ENCODE data around the gene RAB19. TPM values are rescaled to one million over a fixed set of nuclear protein-coding genes. Genes with fewer than 3 reads are reported as not detected.

RAB19 gene
- total and polyA plus RNA-seq, 4 donors, result 0.17 to 0.84 TPM; not detected in 2

DNA sequence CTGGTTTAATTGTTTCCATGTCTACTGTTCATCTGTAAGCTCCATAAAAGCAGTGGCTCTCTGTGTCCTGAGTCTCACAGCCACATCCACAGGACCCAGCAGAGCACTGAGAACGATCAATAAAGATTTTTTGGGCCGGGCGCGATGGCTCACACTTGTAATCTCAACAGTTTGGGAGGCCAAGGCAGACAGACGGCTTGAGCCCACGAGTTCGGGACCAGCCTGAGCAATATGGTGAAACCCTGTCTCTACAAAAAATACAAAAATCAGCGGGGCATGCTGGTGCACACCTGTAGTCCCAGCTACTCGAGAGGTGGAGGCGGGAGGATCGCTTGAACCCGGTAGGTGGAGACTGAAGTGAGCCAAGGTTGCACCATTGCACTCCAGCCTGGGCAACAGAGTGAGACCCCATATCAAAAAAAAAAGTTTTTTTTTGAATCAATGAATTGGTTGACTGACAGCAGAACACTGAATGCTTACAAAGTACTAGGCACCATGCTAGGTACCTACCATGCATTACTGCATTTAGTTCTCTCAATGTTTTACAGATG is 10.0 kb upstream of the RAB19 start (continued):
- TF ChIP-seq, protein P1, sequence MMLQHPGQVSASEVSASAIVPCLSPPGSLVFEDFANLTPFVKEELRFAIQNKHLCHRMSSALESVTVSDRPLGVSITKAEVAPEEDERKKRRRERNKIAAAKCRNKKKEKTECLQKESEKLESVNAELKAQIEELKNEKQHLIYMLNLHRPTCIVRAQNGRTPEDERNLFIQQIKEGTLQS (IDR thresholded peaks at IDR 0.05), result no peak
- TF ChIP-seq FOXA1 (IDR thresholded peaks at IDR 0.05) (no peak), NR2F2 (IDR thresholded peaks at IDR 0.05) (no peak), HNF4G (IDR thresholded peaks at IDR 0.05) (no peak), MAX (IDR thresholded peaks at IDR 0.05) (no peak), YY1 (IDR thresholded peaks at IDR 0.05) (no peak)

DNA sequence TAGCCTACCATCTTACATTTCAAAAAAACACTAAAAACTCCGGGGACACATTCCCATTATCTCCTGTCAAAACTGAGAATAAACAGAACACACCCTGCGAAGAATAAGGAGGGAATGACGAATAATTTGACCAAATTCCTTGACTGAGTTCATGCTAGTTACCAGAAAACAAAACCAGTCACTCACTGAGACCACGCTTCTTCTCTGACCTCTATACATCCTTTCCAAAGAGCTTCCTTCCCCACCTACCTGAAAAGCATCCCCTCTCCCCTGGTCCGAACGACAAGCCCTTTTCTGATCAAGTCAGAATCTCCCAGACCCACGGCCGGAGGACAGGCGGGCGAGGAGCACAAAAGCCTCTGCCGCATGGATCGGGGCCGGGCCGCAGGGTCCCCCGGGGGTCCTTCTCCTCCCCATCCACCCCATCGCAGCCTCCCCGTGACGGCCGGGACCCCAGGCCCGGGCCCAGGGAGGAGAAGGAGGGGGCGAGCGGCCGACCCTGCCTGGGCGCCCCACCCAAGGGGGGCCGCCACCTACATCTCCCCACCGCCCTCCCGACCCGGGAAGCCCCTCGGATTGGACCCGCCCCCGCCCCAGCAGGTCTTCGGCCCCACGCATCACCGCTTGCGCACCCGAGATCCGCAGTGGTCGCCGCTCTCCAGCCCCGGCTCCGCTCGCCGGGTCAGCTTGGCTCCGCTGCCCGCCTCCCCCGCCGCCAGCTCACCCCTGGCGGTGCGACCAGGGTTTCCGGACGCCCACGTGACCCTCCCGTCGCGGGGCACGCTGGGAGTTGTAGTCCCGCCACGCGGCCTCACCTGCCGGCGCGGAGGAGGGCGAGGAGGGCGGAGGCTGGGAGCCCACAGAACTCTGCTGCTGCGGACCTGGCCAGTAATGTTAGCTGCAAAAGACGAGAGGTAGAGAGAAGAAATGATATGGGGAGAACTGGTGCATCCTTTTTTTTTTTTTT is 5.8 kb upstream of the RAB19 start, which contains the start of gene SLC37A3:
SLC37A3 (minus strand) TSS at position 747 of the 967 bp plus-strand sequence. CDS start 16,004 bp downstream, outside the sequence.
- under 1% methylated on average over 66 of the region's 66 CpGs for WGBS

DNA sequence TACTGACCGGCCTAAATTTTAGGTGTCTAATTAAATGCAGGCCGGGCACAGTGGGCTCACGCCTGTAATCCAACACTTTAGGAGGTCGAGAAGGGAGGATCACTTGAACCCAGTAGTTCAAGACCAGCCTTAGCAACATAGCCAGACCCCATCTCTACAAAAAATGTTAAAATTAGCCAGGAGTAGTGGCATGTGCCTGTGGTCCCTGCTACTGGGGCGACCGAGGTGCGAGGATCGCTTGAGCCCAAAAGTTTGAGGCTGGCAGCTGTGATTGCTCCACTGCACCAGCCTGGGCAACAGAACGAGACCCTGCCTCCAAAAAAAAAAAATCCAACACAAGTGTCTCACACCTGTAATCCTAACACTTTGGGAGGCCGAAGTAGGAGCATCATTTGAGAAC is 5.0 kb upstream of the RAB19 start:
- Histone ChIP-seq H3K4me3 (ENCODE audit: low read depth in 1 of 3, low read length in 3 of 3) (no peak overlapping the region), H3K27me3 (ENCODE audit: control insufficient read depth in 4 of 4, insufficient read depth in 4 of 4, low read length in 3 of 4) (no peaks in the 10 kb centered on the region), H3K27ac (ENCODE audit: low read depth in 1 of 2, low read length in 2 of 2) (no peak overlapping the region), H3K9ac (ENCODE audit: low read depth in 1 of 2, low read length in 2 of 2) (no peak overlapping the region), H3K4me1 (ENCODE audit: control insufficient read depth in 4 of 4, insufficient read depth in 4 of 4, low read length in 3 of 4) (peaks cover 3 to 11% (median 4%) of the 10 kb centered on the region in 4 donors), H3K36me3 (ENCODE audit: control insufficient read depth in 4 of 4, insufficient read depth in 3 of 4, low read depth in 1 of 4, low read length in 3 of 4) (no peaks in the 10 kb centered on the region), H3K9me3 (ENCODE audit: control insufficient read depth in 4 of 4, low read length in 3 of 4) (no peaks in the 10 kb centered on the region)
- TF ChIP-seq EGR1 (IDR thresholded peaks at IDR 0.05; ENCODE audit: low read depth in 2 of 2) (no peak), FOXA2 (IDR thresholded peaks at IDR 0.05) (no peak), RXRA (IDR thresholded peaks at IDR 0.05) (no peak)
- 74% methylated on average over 10 of the region's 10 CpGs for WGBS
- no peak for DNase-seq (ENCODE audit: low spot score)

More for the DNA sequence above, 5.8 kb upstream of the RAB19 start, which contains the start of gene SLC37A3:
- H3K27me3 ChIP-seq (ENCODE audit: control insufficient read depth in 4 of 4, insufficient read depth in 4 of 4, low read length in 3 of 4), result no peaks in the 10 kb centered on the region
- peak within 1 kb of the TSS; percentile 63 to 74 for H3K27ac ChIP-seq (ENCODE audit: low read depth in 1 of 2, low read length in 2 of 2)
- DNase-seq (ENCODE audit: low spot score), result peak; percentile 91
- no peaks in the 10 kb centered on the region for H3K9me3 ChIP-seq (ENCODE audit: control insufficient read depth in 4 of 4, low read length in 3 of 4)
- TF ChIP-seq NR2F2 (IDR thresholded peaks at IDR 0.05) (no peak), RAD21 (IDR thresholded peaks at IDR 0.05) (peak in 1 of 2 donors; percentile 19), CTCF (IDR thresholded peaks at IDR 0.05; ENCODE audit: low read depth, low read length, missing input control) (peak; percentile 12)
- H3K36me3 ChIP-seq (ENCODE audit: control insufficient read depth in 4 of 4, insufficient read depth in 3 of 4, low read depth in 1 of 4, low read length in 3 of 4), result no peaks in the 10 kb centered on the region
- peaks cover 0 to 8% (median 4%) of the 10 kb centered on the region in 4 donors for H3K4me1 ChIP-seq (ENCODE audit: control insufficient read depth in 4 of 4, insufficient read depth in 4 of 4, low read length in 3 of 4)
- H3K4me3 ChIP-seq (ENCODE audit: low read depth in 1 of 3, low read length in 3 of 3), result peak within 1 kb of the TSS; percentile 73 to 92 (median 85)
- peak within 1 kb of the TSS; percentile 21 to 92 for H3K9ac ChIP-seq (ENCODE audit: low read depth in 1 of 2, low read length in 2 of 2)

DNA sequence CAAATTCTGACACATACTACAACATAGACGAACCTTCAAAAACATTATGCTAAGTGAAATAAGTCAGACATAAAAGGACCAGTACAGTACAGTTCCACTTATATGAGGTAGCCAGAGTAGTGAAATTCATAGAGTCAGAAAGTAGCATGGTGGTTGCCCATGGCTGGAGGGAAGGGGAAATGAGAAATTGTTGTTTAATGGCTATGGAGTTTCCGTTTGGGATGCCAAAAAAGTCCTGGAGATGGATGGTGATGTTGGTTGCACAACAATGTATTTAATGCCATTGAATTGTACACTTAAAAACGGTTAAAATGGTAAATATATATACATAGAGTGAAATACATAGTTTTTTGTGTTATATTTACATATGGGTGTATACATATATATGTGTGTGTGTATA is 3.5 kb upstream of the RAB19 start:
- WGBS, result 82% methylated on average over 3 of the region's 3 CpGs
- Histone ChIP-seq H3K36me3 (ENCODE audit: control insufficient read depth in 4 of 4, insufficient read depth in 3 of 4, low read depth in 1 of 4, low read length in 3 of 4) (no peaks in the 10 kb centered on the region), H3K9me3 (ENCODE audit: control insufficient read depth in 4 of 4, low read length in 3 of 4) (no peaks in the 10 kb centered on the region), H3K27ac (ENCODE audit: low read depth in 1 of 2, low read length in 2 of 2) (no peak overlapping the region), H3K4me1 (ENCODE audit: control insufficient read depth in 4 of 4, insufficient read depth in 4 of 4, low read length in 3 of 4) (peaks cover 3 to 17% (median 9%) of the 10 kb centered on the region in 4 donors), H3K4me3 (ENCODE audit: low read depth in 1 of 3, low read length in 3 of 3) (no peak overlapping the region), H3K9ac (ENCODE audit: low read depth in 1 of 2, low read length in 2 of 2) (no peak overlapping the region), H3K27me3 (ENCODE audit: control insufficient read depth in 4 of 4, insufficient read depth in 4 of 4, low read length in 3 of 4) (no peaks in the 10 kb centered on the region)
- no peak for DNase-seq (ENCODE audit: low spot score)
- no peak for TF ChIP-seq MAX (IDR thresholded peaks at IDR 0.05)
- TF ChIP-seq TAF1 (conservative IDR thresholded peaks at IDR 0.05), result no peak
- TF ChIP-seq SP1 (IDR thresholded peaks at IDR 0.05), result no peak
- no peak for TF ChIP-seq FOXA2 (IDR thresholded peaks at IDR 0.05)
- no peak for TF ChIP-seq EGR1 (IDR thresholded peaks at IDR 0.05; ENCODE audit: low read depth in 2 of 2)
- no peak for TF ChIP-seq RXRA (IDR thresholded peaks at IDR 0.05)
- TF ChIP-seq GABPA (IDR thresholded peaks at IDR 0.05 in 1 of 2, conservative IDR thresholded peaks at IDR 0.05 in 1 of 2), result no peak
- no peak for TF ChIP-seq JUND (IDR thresholded peaks at IDR 0.05)

All from liver (tissue), 9 donors.